Astrocyte of the cerebellum (primary cell): ENCODE measurements around the gene DLX4.

Experiments used
- DNase-seq: peaks from one replicate; pipeline ENCODE4 v3.0.0-alpha.2; 2011; ENCODE audit warnings: low read depth
- H3K4me3 ChIP-seq: 2 replicates; pipeline ENCODE4 v1.5.1; 2011; ENCODE audit warnings: mild to moderate bottlenecking, low read depth, low read length, moderate library complexity
- CTCF ChIP-seq: IDR thresholded peaks from 2 replicates; pipeline ENCODE4 v1.5.1; 2012; ENCODE audit warnings: low read length, low read depth, moderate library complexity, mild to moderate bottlenecking; ENCODE audit errors: missing control alignments
- in situ Hi-C: cut with HindIII; loops from 2 replicates; pipeline ENCODE4 v1.10.0; 2017; ENCODE audit warnings: low sequenced_read_pairs

Gene DLX4

GRCh38 chr17:49944273-49944870 is 24.6 kb upstream of the DLX4 start:
- no peak for DNase-seq
- no peak for TF ChIP-seq CTCF
- in situ Hi-C loops, result no loop called here
- H3K4me3 ChIP-seq, result no peak overlapping the region

GRCh38 chr17:49946208-49946607 is 22.8 kb upstream of the DLX4 start:
- no peak for DNase-seq
- in situ Hi-C loops, result no loop called here
- TF ChIP-seq CTCF, result no peak
- no peak overlapping the region for H3K4me3 ChIP-seq

GRCh38 chr17:49946964-49947584 is 21.9 kb upstream of the DLX4 start:
- H3K4me3 ChIP-seq, result no peak overlapping the region
- no peak for DNase-seq
- TF ChIP-seq CTCF, result no peak
- in situ Hi-C loops, result no loop called here

- H3K4me3 ChIP-seq, result no peak overlapping the region
- DNase-seq, result no peak
- in situ Hi-C loops, result no loop called here
- no peak for TF ChIP-seq CTCF
These were observed 19.4 kb upstream of the DLX4 start for GRCh38 chr17:49949634-49950033.

GRCh38 chr17:49951362-49952082 is 17.5 kb upstream of the DLX4 start:
- no peak for TF ChIP-seq CTCF
- H3K4me3 ChIP-seq, result no peak overlapping the region
- DNase-seq, result no peak
- in situ Hi-C loops, result no loop called here

- no peak overlapping the region for H3K4me3 ChIP-seq
- in situ Hi-C loops, result no loop called here
- peak; percentile 33 for DNase-seq
- TF ChIP-seq CTCF, result peak; percentile 95
These were observed 16.6 kb upstream of the DLX4 start for GRCh38 chr17:49952209-49952911.
